Neural cell (in vitro differentiated cells): ENCODE measurements around the gene PLEKHA7. TPM values are rescaled to one million over a fixed set of nuclear protein-coding genes. Genes with fewer than 3 reads are reported as not detected.

Experiments
- H2AFZ ChIP-seq: fragments of 200-600, 300-800 bp; sonication (generic), shearing (Covaris generic); 2 replicates; pipeline ENCODE4 v1.6.0; 2014; ENCODE audit warnings: low read depth, mild to moderate bottlenecking, antibody characterized with exemption, low read length, moderate library complexity
- H3F3A ChIP-seq: fragments of 200-600 bp; shearing (Covaris generic); 2 replicates; pipeline ENCODE4 v1.6.1; 2016; ENCODE audit warnings: mild to moderate bottlenecking, moderate library complexity, mixed read lengths, antibody characterized with exemption, low read length; ENCODE audit not compliant: insufficient read depth, poor library complexity, severe bottlenecking
- H3K27ac ChIP-seq: fragments of 200-600, 300-800 bp; sonication (generic), shearing (Covaris generic); 2 replicates; pipeline ENCODE4 v1.5.1; 2014; ENCODE audit warnings: mild to moderate bottlenecking, low read length, moderate library complexity
- H3K27me3 ChIP-seq: fragments of 300-800, 200-600 bp; sonication (generic), shearing (Covaris generic); 2 replicates; pipeline ENCODE4 v1.6.0; 2014; ENCODE audit warnings: mild to moderate bottlenecking, low read depth, low read length, moderate library complexity; ENCODE audit not compliant: insufficient read depth
- H3K36me3 ChIP-seq: fragments of 300-800, 200-600 bp; sonication (generic), shearing (Covaris generic); 2 replicates; pipeline ENCODE4 v1.5.1; 2014; ENCODE audit warnings: mild to moderate bottlenecking, antibody characterized with exemption, low read length, moderate library complexity; ENCODE audit not compliant: insufficient read depth
- H3K4me2 ChIP-seq: fragments of 300-800, 200-600 bp; sonication (generic), shearing (Covaris generic); 2 replicates; pipeline ENCODE4 v1.6.0; 2014; ENCODE audit warnings: mild to moderate bottlenecking, low read length
- H3K4me3 ChIP-seq: fragments of 300-800, 200-600 bp; sonication (generic), shearing (Covaris generic); 2 replicates; pipeline ENCODE4 v1.5.1; 2014; ENCODE audit warnings: mild to moderate bottlenecking, low read length, moderate library complexity
- H3K79me2 ChIP-seq: fragments of 200-600 bp; shearing (Covaris generic); replicated peaks from 2 replicates; pipeline ENCODE4 v1.6.0; 2014; ENCODE audit warnings: mild to moderate bottlenecking, low read length, moderate library complexity; ENCODE audit not compliant: insufficient read depth
- H3K9ac ChIP-seq: fragments of 300-800, 200-600 bp; sonication (generic), shearing (Covaris generic); 2 replicates; pipeline ENCODE4 v1.6.1; 2016; ENCODE audit warnings: mild to moderate bottlenecking, low read length, mixed read lengths
- H3K9me2 ChIP-seq: fragments of 200-600 bp; shearing (Covaris generic); 2 replicates; pipeline ENCODE4 v1.6.1; 2016; ENCODE audit warnings: mild to moderate bottlenecking, low read length, mixed read lengths; ENCODE audit not compliant: insufficient read depth
- H3K9me3 ChIP-seq: fragments of 200-600, 300-800 bp; sonication (generic), shearing (Covaris generic); 2 replicates; pipeline ENCODE4 v1.6.1; 2016; ENCODE audit warnings: mild to moderate bottlenecking, mixed run types, low read length, moderate library complexity, mixed read lengths
- H4K20me1 ChIP-seq: fragments of 200-600 bp; shearing (Covaris generic); 2 replicates; pipeline ENCODE4 v1.6.1; 2016; ENCODE audit warnings: mild to moderate bottlenecking, mixed run types; ENCODE audit not compliant: insufficient read depth
- EP300 ChIP-seq: fragments of 450-650 bp; conservative IDR thresholded peaks from 2 replicates; pipeline ENCODE4 v1.6.1; 2014; ENCODE audit warnings: antibody characterized with exemption, mild to moderate bottlenecking, moderate library complexity; ENCODE audit not compliant: poor library complexity, severe bottlenecking
- EZH2 ChIP-seq: fragments of 200-600, 300-800 bp; shearing (Covaris generic), sonication (generic); IDR thresholded peaks from 2 replicates; pipeline ENCODE4 v1.6.1; 2014; ENCODE audit warnings: antibody characterized with exemption, low read length, borderline replicate concordance, mild to moderate bottlenecking; ENCODE audit not compliant: insufficient read depth, poor library complexity, severe bottlenecking
- MXI1 ChIP-seq: fragments of 450-650 bp; conservative IDR thresholded peaks from 2 replicates; pipeline ENCODE4 v1.6.1; 2014; ENCODE audit warnings: antibody characterized with exemption, mild to moderate bottlenecking; ENCODE audit not compliant: poor library complexity, severe bottlenecking
- POLR2AphosphoS5 ChIP-seq: IDR thresholded peaks from 2 replicates; pipeline ENCODE4 v1.6.1; 2012
- RAD21 ChIP-seq: fragments of 450-650 bp; conservative IDR thresholded peaks from 2 replicates; pipeline ENCODE4 v1.6.1; 2014; ENCODE audit warnings: antibody characterized with exemption, mild to moderate bottlenecking, moderate library complexity
- SMC3 ChIP-seq: fragments of 450-650 bp; conservative IDR thresholded peaks from 2 replicates; pipeline ENCODE4 v1.6.1; 2014; ENCODE audit warnings: antibody characterized with exemption, mild to moderate bottlenecking, moderate library complexity; ENCODE audit not compliant: poor library complexity
- TAF1 ChIP-seq: IDR thresholded peaks from 2 replicates; pipeline ENCODE4 v1.6.1; 2012; ENCODE audit warnings: low read depth
- polyA plus RNA-seq: library from polyadenylated mRNA; depleted of rRNA; stranded (reverse); fragments of >200 nt; gene quantifications from 2 replicates; pipeline ENCODE4 v1.2.3, GENCODE V29; 2014
- TF ChIP-seq, protein P1 (sequence below): IDR thresholded peaks from 2 replicates; pipeline ENCODE4 v1.6.1; 2012; ENCODE audit warnings: borderline replicate concordance
- TF ChIP-seq, protein P2 (sequence below): fragments of 450-650 bp; IDR thresholded peaks from 2 replicates; pipeline ENCODE4 v1.5.1; 2014; ENCODE audit warnings: antibody characterized with exemption, mild to moderate bottlenecking, moderate library complexity; ENCODE audit not compliant: poor library complexity, severe bottlenecking

Gene PLEKHA7
- polyA plus RNA-seq, 1 donor from 2014 or later, result 45.7 TPM

DNA sequence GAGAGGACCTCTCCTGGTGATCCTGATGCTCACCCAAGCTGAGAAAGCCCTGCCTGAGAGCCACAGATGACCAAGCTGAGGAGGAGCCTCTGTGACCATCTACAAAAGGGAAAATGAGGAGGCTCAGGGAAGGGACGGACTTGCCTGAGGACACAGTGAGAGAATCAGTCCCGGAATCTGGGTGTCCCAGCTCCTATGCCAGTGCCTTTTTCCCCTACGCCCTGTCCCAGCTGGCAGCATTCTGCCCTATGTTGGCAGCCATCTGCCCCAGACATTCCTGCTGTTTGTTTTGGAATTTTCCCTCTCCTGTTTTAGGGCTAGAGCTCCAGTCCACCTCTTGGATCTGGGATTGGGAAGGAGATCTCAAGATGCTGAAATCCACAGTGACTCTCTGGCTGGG, 221.2 kb downstream of the PLEKHA7 start:
- Histone ChIP-seq H4K20me1 (no peaks in the 10 kb centered on the region), H2AFZ (no peak overlapping the region), H3K27me3 (no peaks in the 10 kb centered on the region), H3K27ac (no peak overlapping the region), H3K9ac (no peak overlapping the region), H3K79me2 (no peaks in the 10 kb centered on the region), H3K9me2 (no peaks in the 10 kb centered on the region), H3K9me3 (no peaks in the 10 kb centered on the region), H3F3A (no peaks in the 10 kb centered on the region), H3K4me2 (no peak overlapping the region), H3K36me3 (peaks cover 12% of the 10 kb centered on the region), H3K4me3 (no peak overlapping the region)
- no peak for TF ChIP-seq SMC3
- TF ChIP-seq, protein P1, sequence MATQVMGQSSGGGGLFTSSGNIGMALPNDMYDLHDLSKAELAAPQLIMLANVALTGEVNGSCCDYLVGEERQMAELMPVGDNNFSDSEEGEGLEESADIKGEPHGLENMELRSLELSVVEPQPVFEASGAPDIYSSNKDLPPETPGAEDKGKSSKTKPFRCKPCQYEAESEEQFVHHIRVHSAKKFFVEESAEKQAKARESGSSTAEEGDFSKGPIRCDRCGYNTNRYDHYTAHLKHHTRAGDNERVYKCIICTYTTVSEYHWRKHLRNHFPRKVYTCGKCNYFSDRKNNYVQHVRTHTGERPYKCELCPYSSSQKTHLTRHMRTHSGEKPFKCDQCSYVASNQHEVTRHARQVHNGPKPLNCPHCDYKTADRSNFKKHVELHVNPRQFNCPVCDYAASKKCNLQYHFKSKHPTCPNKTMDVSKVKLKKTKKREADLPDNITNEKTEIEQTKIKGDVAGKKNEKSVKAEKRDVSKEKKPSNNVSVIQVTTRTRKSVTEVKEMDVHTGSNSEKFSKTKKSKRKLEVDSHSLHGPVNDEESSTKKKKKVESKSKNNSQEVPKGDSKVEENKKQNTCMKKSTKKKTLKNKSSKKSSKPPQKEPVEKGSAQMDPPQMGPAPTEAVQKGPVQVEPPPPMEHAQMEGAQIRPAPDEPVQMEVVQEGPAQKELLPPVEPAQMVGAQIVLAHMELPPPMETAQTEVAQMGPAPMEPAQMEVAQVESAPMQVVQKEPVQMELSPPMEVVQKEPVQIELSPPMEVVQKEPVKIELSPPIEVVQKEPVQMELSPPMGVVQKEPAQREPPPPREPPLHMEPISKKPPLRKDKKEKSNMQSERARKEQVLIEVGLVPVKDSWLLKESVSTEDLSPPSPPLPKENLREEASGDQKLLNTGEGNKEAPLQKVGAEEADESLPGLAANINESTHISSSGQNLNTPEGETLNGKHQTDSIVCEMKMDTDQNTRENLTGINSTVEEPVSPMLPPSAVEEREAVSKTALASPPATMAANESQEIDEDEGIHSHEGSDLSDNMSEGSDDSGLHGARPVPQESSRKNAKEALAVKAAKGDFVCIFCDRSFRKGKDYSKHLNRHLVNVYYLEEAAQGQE, result no peak
- TF ChIP-seq EP300, result no peak
- no peak for TF ChIP-seq POLR2AphosphoS5
- no peak for TF ChIP-seq TAF1
- TF ChIP-seq RAD21, result no peak
- no peak for TF ChIP-seq MXI1
- TF ChIP-seq, protein P2, sequence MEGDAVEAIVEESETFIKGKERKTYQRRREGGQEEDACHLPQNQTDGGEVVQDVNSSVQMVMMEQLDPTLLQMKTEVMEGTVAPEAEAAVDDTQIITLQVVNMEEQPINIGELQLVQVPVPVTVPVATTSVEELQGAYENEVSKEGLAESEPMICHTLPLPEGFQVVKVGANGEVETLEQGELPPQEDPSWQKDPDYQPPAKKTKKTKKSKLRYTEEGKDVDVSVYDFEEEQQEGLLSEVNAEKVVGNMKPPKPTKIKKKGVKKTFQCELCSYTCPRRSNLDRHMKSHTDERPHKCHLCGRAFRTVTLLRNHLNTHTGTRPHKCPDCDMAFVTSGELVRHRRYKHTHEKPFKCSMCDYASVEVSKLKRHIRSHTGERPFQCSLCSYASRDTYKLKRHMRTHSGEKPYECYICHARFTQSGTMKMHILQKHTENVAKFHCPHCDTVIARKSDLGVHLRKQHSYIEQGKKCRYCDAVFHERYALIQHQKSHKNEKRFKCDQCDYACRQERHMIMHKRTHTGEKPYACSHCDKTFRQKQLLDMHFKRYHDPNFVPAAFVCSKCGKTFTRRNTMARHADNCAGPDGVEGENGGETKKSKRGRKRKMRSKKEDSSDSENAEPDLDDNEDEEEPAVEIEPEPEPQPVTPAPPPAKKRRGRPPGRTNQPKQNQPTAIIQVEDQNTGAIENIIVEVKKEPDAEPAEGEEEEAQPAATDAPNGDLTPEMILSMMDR, result no peak
- no peak for TF ChIP-seq EZH2

DNA sequence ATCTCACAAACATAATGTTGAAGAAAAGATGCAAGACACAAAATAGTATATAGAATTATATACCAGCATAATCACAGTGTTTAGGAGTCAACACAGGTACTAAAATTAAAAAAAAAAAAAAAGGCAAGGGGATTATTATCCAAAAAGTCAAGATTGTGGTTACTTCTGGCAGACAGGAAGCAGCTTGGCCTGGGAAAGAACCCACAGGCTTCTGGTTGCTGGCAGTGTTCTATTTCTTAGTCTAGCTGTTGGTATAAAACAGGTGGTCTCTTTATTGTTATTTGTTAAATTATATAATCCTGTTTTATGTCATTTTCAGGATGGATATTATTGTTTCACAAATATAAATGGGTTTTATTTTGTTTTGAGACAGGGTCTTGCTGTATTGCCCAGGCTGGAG, 221.8 kb downstream of the PLEKHA7 start:
- TF ChIP-seq SMC3, result no peak
- TF ChIP-seq, protein P1, result no peak
- TF ChIP-seq, protein P2, result no peak
- TF ChIP-seq MXI1, result no peak
- H3K9me2 ChIP-seq, result no peaks in the 10 kb centered on the region
- H3F3A ChIP-seq, result no peaks in the 10 kb centered on the region
- no peaks in the 10 kb centered on the region for H4K20me1 ChIP-seq
- no peak overlapping the region for H2AFZ ChIP-seq
- no peak overlapping the region for H3K4me3 ChIP-seq
- no peak overlapping the region for H3K27ac ChIP-seq
- no peak overlapping the region for H3K4me2 ChIP-seq
- H3K27me3 ChIP-seq, result no peaks in the 10 kb centered on the region
- H3K9ac ChIP-seq, result no peak overlapping the region
- H3K79me2 ChIP-seq, result no peaks in the 10 kb centered on the region
- H3K9me3 ChIP-seq, result no peaks in the 10 kb centered on the region
- H3K36me3 ChIP-seq, result peaks cover 12% of the 10 kb centered on the region
